GM21360 (cell line): ENCODE measurements around the gene MRGPRG.

Experiments
- ATAC-seq: cut with Tn5 transposase; IDR thresholded peaks from one replicate; pipeline ENCODE4 v1.9.1; 2021; ENCODE audit warnings: mild to moderate bottlenecking, moderate library complexity; ENCODE audit not compliant: unreplicated experiment

The MRGPRG gene

DNA sequence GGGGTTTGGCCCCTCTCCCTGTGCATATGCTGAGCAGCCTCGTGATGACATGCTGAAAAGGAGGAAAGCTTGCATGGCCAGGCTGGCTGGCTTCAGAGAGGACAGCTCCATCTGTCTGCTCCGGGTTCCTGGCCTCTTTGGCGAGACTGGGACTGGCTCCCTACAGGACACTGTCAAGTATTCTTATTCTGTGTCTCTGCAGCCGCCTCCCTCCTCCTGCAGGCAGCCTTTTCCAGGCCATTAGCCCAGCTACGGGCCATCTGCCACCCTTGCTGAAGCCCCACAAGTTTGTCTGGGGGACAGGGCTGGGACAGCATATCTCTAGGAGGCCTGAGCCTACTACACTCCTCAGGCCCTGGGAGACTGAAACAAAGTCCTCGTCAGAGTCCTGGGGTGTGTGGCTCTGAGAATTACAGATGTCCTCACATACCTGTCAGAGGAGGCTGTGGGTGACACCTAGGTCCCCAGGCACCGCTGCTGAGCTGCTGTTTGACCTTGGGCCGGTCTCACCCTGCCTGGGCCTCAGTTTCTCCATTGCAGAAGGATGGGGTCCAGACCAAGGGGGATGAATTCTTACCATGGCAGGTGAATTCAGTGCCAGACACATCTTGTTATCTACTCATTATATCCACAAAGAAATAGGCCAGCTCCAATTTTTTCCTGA is 11.0 kb downstream of the MRGPRG start:
- ATAC-seq: no peak

DNA sequence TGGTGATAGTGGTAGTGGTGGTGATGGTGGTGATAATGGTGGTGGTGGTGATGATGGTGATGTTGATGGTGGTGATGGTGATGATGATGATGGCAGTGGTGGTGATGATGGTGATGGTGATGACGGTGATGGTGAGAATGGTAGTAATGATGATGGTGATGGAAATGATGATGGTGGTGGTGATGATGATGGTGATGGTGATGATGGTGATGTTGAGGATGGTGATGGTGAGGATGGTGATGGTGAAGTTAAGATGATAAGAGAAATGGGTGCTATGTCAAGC is 11.8 kb downstream of the MRGPRG start:
- no peak for ATAC-seq

- no peak for ATAC-seq
Measured at GRCh38 chr11:3206156-3206921, 12.3 kb downstream of the MRGPRG start.

- ATAC-seq: no peak
Measured at GRCh38 chr11:3205261-3206155, 13.1 kb downstream of the MRGPRG start.

GRCh38 chr11:3204141-3205015 is 14.2 kb downstream of the MRGPRG start:
- no peak for ATAC-seq

- ATAC-seq: no peak
Measured at GRCh38 chr11:3203221-3204043, 15.2 kb downstream of the MRGPRG start.

GRCh38 chr11:3202759-3203158 is 15.9 kb downstream of the MRGPRG start:
- ATAC-seq: no peak

- ATAC-seq: no peak
Measured at GRCh38 chr11:3202305-3202704, 16.3 kb downstream of the MRGPRG start.

DNA sequence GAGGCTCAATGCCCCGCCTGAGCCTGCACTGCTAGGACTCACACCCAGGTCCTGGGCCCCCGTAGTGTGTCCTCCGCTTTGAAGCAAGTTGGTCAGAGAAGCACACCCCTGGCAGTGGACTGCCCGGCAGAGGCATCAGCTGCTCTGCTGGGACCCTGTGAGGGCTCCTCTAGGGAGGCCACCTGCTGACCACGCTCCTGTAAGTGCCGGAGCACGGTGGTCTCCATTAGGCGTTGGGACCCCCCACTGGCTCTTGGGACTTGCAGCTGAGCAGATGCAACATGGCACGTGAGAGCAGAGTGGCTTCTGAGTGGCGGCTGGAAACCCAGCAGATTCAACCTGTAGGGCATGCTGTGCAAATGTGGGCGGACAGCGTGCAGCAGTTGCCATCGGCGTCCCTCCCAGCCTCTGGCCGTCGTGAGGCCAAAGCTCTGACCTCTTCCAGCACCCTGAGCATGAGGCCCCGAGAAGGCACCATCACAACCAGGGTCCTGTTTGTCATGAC is 16.9 kb downstream of the MRGPRG start:
- ATAC-seq: no peak

DNA sequence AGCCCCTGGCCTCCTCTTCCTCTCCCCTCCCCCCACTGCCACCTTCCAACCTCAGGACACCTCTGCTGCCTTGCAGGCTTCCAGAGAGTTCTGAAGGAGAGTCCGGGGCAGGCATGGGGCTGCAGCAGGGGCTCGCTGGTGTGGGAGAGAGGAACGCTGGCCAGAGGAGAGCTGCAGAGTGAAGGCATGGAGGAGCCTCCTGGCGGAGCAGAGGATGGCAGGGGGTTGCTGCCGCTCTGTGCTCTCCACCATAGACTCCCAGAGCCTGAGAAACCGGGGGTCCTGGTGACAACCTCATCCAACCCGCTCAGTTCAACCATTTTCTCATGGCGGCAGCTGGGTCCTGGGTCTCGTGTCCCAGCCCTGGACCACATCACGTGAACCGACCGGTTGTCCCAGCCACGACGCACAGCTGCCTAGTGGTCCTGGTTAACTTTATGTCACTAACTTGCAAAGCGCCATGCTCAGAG is 17.5 kb downstream of the MRGPRG start:
- no peak for ATAC-seq

DNA sequence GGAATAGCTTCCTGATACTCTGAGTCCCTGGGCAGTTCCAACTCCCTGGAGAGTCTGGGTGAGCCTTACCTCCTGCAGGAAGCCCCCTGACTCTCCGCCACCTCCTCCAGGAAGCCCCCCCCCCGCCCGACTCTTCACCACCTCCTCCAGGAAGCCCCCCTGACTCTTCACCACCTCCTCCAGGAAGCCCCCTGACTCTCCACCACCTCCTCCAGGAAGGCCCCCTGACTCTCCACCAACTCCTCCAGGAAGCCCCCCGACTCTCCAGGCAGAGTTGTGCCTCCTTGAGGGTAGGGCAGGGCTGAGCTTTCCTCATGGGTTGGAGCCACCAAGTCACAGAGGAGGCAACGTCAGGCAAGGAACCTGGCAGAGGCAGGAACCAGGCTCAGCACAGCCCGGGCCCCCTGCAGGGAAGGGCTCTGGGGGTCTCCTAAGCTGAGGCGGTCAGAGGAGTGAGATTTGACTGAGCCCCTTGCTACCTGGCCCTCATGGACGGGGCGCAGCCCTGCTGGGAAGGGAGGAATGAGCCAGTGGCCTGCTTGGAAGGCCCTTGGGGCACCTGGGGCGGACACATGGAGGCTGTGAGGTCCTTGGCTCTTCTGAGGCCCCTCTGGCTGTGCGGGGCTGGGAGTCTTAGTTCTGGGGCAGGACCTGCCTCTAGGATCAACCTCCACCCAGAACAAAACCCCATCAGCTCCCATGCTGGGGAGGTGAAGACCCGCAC is 18.1 kb downstream of the MRGPRG start:
- ATAC-seq: no peak

- no peak for ATAC-seq
Measured at GRCh38 chr11:3199537-3200295, 18.9 kb downstream of the MRGPRG start.

GRCh38 chr11:3198815-3199214 is 19.8 kb downstream of the MRGPRG start:
- ATAC-seq: no peak

DNA sequence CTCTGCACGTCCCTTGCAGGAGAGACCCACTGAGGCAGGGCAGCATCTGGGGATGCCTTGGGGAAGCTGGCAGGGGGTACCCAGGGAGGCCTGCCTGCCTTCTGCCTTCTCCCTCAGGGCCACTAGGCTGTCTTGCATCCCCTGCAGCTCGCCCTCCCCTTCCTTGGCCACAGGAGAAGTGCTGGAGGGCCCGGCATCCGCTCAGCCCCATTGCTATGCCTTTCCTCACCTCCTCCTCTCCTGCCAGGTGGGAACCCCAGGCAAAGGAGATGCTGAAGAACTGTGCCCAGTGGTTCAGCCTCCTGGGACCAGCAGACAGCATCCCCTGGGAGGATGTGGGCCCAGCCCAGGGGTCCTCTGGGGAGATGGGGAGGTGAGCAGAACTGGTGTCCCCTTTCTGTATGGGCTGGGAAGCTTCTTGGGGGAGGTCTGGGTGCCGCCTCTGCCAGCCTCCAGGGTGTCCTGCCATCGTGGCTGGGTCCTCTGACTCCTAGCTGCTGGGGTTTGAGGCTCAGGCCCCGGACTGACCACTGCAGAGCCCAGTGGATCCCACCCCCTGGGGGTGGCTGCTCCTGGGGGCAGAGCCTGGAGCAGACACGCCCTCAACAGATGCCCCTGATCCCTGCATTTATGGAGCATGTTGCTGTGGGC is 20.6 kb downstream of the MRGPRG start:
- ATAC-seq: no peak

- ATAC-seq: no peak
Measured at GRCh38 chr11:3197044-3197695, 21.4 kb downstream of the MRGPRG start.

GRCh38 chr11:3196161-3197043 is 22.2 kb downstream of the MRGPRG start:
- ATAC-seq: no peak
